IMR-90 (cell line): ENCODE data around the gene NXPE1. TPM values are rescaled to one million over a fixed set of nuclear protein-coding genes. Genes with fewer than 3 reads are reported as not detected.
"Not testable (repeated sequence)": the region's sequence is repeated elsewhere in the genome, so short reads cannot be mapped to it uniquely, and the experiment has no call there.

ENCODE experiments used
- ATAC-seq: fragments of 200-7000 bp; cut with Tn5 transposase; 2 replicates; pipeline ENCODE4 v1.9.1; 2020; ENCODE audit warnings: low read depth, mild to moderate bottlenecking, moderate library complexity
- BruUV-seq: library from RNA; stranded (reverse); fragments of 400-500 nt; replicated peaks from 2 replicates; lab custom pipeline; 2021; lab: Mats Ljungman, UMichigan
- CTCF ChIA-PET: fragments of 300-600 bp; formaldehyde crosslinking; extraction: SDS; loops from one replicate; lab custom pipeline; 2021; ENCODE audit warnings: antibody characterized with exemption; lab: Yijun Ruan, JAX
- POLR2A ChIA-PET: fragments of 300-600 bp; sonication (Branson Sonifier 250); formaldehyde crosslinking; loops from one replicate; lab custom pipeline; 2022; ENCODE audit warnings: antibody characterized with exemption; ENCODE audit not compliant: unreplicated experiment; lab: Charles Lee
- DNase-seq: peaks from one replicate; pipeline ENCODE4 v3.0.0; 2013
- H2AFZ ChIP-seq: replicated peaks from 2 replicates; pipeline ENCODE3; 2013; ENCODE audit warnings: low read length, mild to moderate bottlenecking; ENCODE audit not compliant: poor library complexity
- H2AK5ac ChIP-seq: 2 replicates; pipeline ENCODE4 v1.6.1; 2013; ENCODE audit warnings: low read depth, low read length, inconsistent platforms
- H2AK9ac ChIP-seq: replicated peaks from 2 replicates; pipeline ENCODE3; 2013; ENCODE audit warnings: mild to moderate bottlenecking, low read depth, low read length, moderate library complexity; ENCODE audit not compliant: poor library complexity
- H2BK120ac ChIP-seq: 2 replicates; pipeline ENCODE4 v1.6.1; 2013; ENCODE audit warnings: low read depth, low read length, inconsistent platforms
- H2BK15ac ChIP-seq: 3 replicates; pipeline ENCODE4 v1.6.1; 2013; ENCODE audit warnings: low read depth, low read length, inconsistent platforms
- H2BK20ac ChIP-seq: 2 replicates; pipeline ENCODE4 v1.6.1; 2013; ENCODE audit warnings: low read depth, mild to moderate bottlenecking, inconsistent platforms, low read length, moderate library complexity
- H2BK5ac ChIP-seq: 2 replicates; pipeline ENCODE4 v1.6.1; 2013; ENCODE audit warnings: mild to moderate bottlenecking, low read depth, low read length, inconsistent platforms; ENCODE audit not compliant: poor library complexity, severe bottlenecking
- H3K14ac ChIP-seq: replicated peaks from 2 replicates; pipeline ENCODE4 v1.6.1; 2013; ENCODE audit warnings: low read depth, low read length, inconsistent platforms
- H3K18ac ChIP-seq: 2 replicates; pipeline ENCODE4 v1.6.1; 2013; ENCODE audit warnings: low read depth, low read length, control low read depth
- H3K23ac ChIP-seq: 2 replicates; pipeline ENCODE4 v1.6.1; 2013; ENCODE audit warnings: low read depth, low read length, inconsistent platforms
- H3K27ac ChIP-seq: 2 replicates; pipeline ENCODE4 v1.5.1; 2013; ENCODE audit warnings: mild to moderate bottlenecking, control low read depth, low read length; ENCODE audit not compliant: insufficient read depth
- H3K27me3 ChIP-seq: 2 replicates; pipeline ENCODE4 v1.6.1; 2013; ENCODE audit warnings: low read length; ENCODE audit not compliant: control insufficient read depth, insufficient read depth
- H3K36me3 ChIP-seq: 2 replicates; pipeline ENCODE4 v1.6.1; 2013; ENCODE audit warnings: low read length, mixed read lengths; ENCODE audit not compliant: control insufficient read depth, insufficient read depth
- H3K4ac ChIP-seq: 2 replicates; pipeline ENCODE4 v1.6.1; 2013; ENCODE audit warnings: low read depth, low read length, inconsistent platforms
- H3K4me1 ChIP-seq: 2 replicates; pipeline ENCODE4 v1.6.1; 2013; ENCODE audit warnings: low read length, mixed read lengths; ENCODE audit not compliant: control insufficient read depth, insufficient read depth
- H3K4me2 ChIP-seq: 2 replicates; pipeline ENCODE4 v1.6.1; 2013; ENCODE audit warnings: low read depth, mild to moderate bottlenecking, control low read depth, low read length, moderate library complexity
- H3K4me3 ChIP-seq: 2 replicates; pipeline ENCODE4 v1.5.1; 2013; ENCODE audit warnings: low read depth, mild to moderate bottlenecking, control low read depth, low read length, moderate library complexity; ENCODE audit not compliant: insufficient read depth
- H3K56ac ChIP-seq: 2 replicates; pipeline ENCODE4 v1.6.1; 2013; ENCODE audit warnings: low read length, inconsistent platforms; ENCODE audit not compliant: insufficient read depth; ENCODE audit errors: extremely low read depth
- H3K79me1 ChIP-seq, 2 experiments: 2 replicates each; pipeline ENCODE4 v1.6.1; 2013; ENCODE audit warnings: low read length in 2 of 2, inconsistent platforms in 1 of 2, low read depth in 1 of 2
- H3K9ac ChIP-seq: 2 replicates; pipeline ENCODE4 v1.6.1; 2013; ENCODE audit warnings: low read depth, low read length, control low read depth
- H3K9me1 ChIP-seq: 2 replicates; pipeline ENCODE4 v1.6.1; 2013; ENCODE audit warnings: low read length, inconsistent platforms; ENCODE audit not compliant: insufficient read depth
- H3K9me3 ChIP-seq: 2 replicates; pipeline ENCODE4 v1.6.1; 2013; ENCODE audit warnings: low read length; ENCODE audit not compliant: control insufficient read depth, insufficient read depth
- H4K20me1 ChIP-seq: 2 replicates; pipeline ENCODE4 v1.6.1; 2013; ENCODE audit warnings: low read length, inconsistent platforms; ENCODE audit not compliant: insufficient read depth
- H4K5ac ChIP-seq: 2 replicates; pipeline ENCODE4 v1.6.1; 2013; ENCODE audit warnings: mild to moderate bottlenecking, low read depth, low read length, control low read depth
- H4K8ac ChIP-seq, 2 experiments: 2 replicates each; pipeline ENCODE4 v1.6.1; 2013; ENCODE audit warnings: low read depth in 2 of 2, low read length in 2 of 2, control low read depth in 1 of 2, inconsistent platforms in 1 of 2
- H4K91ac ChIP-seq: 2 replicates; pipeline ENCODE4 v1.6.1; 2013; ENCODE audit warnings: low read depth, low read length, inconsistent platforms; ENCODE audit not compliant: insufficient read depth
- POLR2A ChIP-seq: IDR thresholded peaks from 2 replicates; pipeline ENCODE4 v1.6.1; 2012; ENCODE audit warnings: mild to moderate bottlenecking, low read depth, low read length
- WGBS, 2 experiments: methylation state at CpG; one replicate each; pipeline versions ENCODE4 v1.1.5 to v1.1.7; 2013; ENCODE audit warnings: missing lambda C conversion rate in 2 of 2; ENCODE audit not compliant: insufficient read length in 1 of 2; ENCODE audit errors: extremely low coverage in 2 of 2; 5-methylcytosine and 5-hydroxymethylcytosine counted together
- dilution Hi-C: fragments of 300-500 bp; cut with HindIII; formaldehyde crosslinking; loops from one replicate; pipeline ENCODE4 v1.14.3; 2018; ENCODE audit warnings: low sequenced_read_pairs; ENCODE audit not compliant: unreplicated experiment
- in situ Hi-C: fragments of 300-500 bp; cut with MboI; formaldehyde crosslinking; loops from 3 replicates; pipeline ENCODE4 v1.14.3; 2019; ENCODE audit warnings: low sequenced_read_pairs, inconsistent platforms, mixed read lengths
- intact Hi-C: fragments of 100-400 bp; cut with micrococcal nuclease; formaldehyde crosslinking; loops from 2 replicates; pipeline ENCODE4 v1.10.0; 2022
- polyA plus RNA-seq, 3 experiments: library from polyadenylated mRNA; depleted of rRNA; stranded (reverse); fragments of >200 nt; gene quantifications; 2 replicates each; pipeline ENCODE4 v1.2.3, GENCODE V29; 2012; ENCODE audit warnings: low replicate concordance in 1 of 3
- total RNA-seq: library from RNA; depleted of rRNA; stranded (reverse); fragments of >200 nt; gene quantifications from 2 replicates; pipeline ENCODE4 v1.2.3, GENCODE V29; 2012

Gene NXPE1
- total and polyA plus RNA-seq, 2 of the 4 experiments (the other 2 are of a cell fraction): not detected

DNA sequence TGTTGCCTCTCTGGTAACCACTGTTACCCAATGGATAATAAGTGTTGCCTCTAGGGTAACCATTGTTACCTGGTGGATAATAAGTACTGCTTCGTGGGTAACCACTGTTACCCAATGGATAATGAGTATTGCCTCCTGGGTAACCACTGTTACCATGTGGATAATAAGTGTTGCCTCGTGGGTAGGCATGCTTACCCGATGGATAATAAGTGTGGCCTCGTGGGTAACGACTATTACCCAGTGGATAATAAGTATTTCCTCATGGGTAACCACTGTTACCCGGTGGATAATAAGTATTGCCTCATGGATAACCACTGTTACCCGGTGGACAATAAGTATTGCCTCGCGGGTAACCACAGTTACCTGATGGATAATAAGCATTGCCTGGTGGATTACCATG, 49.7 kb upstream of the NXPE1 start:
- H3K36me3 ChIP-seq: no peaks in the 10 kb centered on the region
- no peak for TF ChIP-seq POLR2A
- H3K9me3 ChIP-seq: no peaks in the 10 kb centered on the region
- no peak overlapping the region for H2BK5ac ChIP-seq
- DNase-seq (no peak), ATAC-seq (no peak)
- no TSS peak for BruUV-seq
- no peak overlapping the region for H3K4me3 ChIP-seq
- no peak overlapping the region for H3K4me2 ChIP-seq
- CTCF ChIA-PET: no interaction called here
- no peak overlapping the region for H3K23ac ChIP-seq
- no peaks in the 10 kb centered on the region for H4K20me1 ChIP-seq
- no peak overlapping the region for H4K8ac ChIP-seq
- H2AFZ ChIP-seq: no peak overlapping the region
- POLR2A ChIA-PET: no interaction called here
- H4K5ac ChIP-seq: no peak overlapping the region
- no peak overlapping the region for H3K14ac ChIP-seq
- H3K18ac ChIP-seq: no peak overlapping the region
- no peak overlapping the region for H3K9ac ChIP-seq
- H3K79me1 ChIP-seq: no peaks in the 10 kb centered on the region
- no peaks in the 10 kb centered on the region for H3K4me1 ChIP-seq
- no peak overlapping the region for H2BK20ac ChIP-seq
- no peak overlapping the region for H2BK120ac ChIP-seq
- no peak overlapping the region for H3K27ac ChIP-seq
- no peaks in the 10 kb centered on the region for H3K9me1 ChIP-seq
- H3K56ac ChIP-seq: no peak overlapping the region
- in situ Hi-C loops: no loop called here
- H2AK9ac ChIP-seq: no peak overlapping the region
- dilution Hi-C loops: no loop called here
- no peak overlapping the region for H4K91ac ChIP-seq
- WGBS, 2 experiments: 49% methylated on average over 5 of the region's 9 CpGs; no CpG with 5 or more reads in 1 of the 2 experiments
- intact Hi-C loops: loop anchor here (5.0 kb wide), 1 partner anchor 327 kb away; no protein-coding TSS in a partner anchor
- no peak overlapping the region for H2AK5ac ChIP-seq
- H2BK15ac ChIP-seq: no peak overlapping the region
- no peak overlapping the region for H3K4ac ChIP-seq
- H3K27me3 ChIP-seq: no peaks in the 10 kb centered on the region

DNA sequence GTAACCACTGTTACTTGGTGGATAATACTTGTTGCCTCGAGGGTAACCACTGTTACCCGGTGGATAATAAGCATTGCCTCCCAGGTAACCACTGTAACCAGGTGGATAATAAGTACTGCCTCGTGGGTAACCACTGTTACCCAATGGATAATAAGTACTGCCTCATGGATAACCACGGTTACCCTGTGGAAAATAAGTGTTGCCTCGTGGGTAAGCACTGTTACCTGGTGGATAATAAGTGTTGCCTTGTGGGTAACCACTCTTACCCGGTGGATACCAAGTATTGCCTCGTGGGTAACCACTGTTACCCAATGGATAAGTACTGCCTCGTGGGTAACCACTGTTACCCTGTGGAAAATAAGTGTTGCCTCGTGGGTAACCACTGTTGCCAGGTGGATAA, 48.9 kb upstream of the NXPE1 start:
- DNase-seq, H2BK120ac ChIP-seq, H3K9ac ChIP-seq, H3K14ac ChIP-seq, ATAC-seq, H3K36me3 ChIP-seq, dilution Hi-C loops, H3K27me3 ChIP-seq, H3K4me3 ChIP-seq, H3K18ac ChIP-seq, in situ Hi-C loops, POLR2A ChIA-PET, CTCF ChIA-PET, H2AFZ ChIP-seq, H4K20me1 ChIP-seq, H3K4me1 ChIP-seq, H3K9me3 ChIP-seq, H3K4me2 ChIP-seq, H2BK5ac ChIP-seq, H4K5ac ChIP-seq, H3K56ac ChIP-seq, BruUV-seq, H2BK15ac ChIP-seq, H3K9me1 ChIP-seq, H2AK9ac ChIP-seq, H3K27ac ChIP-seq, H2AK5ac ChIP-seq, H3K79me1 ChIP-seq, H2BK20ac ChIP-seq, H3K23ac ChIP-seq, H4K91ac ChIP-seq, H4K8ac ChIP-seq, H3K4ac ChIP-seq: not testable (repeated sequence)
- intact Hi-C loops: loop anchor here (5.0 kb wide), 1 partner anchor 326 kb away; no protein-coding TSS in a partner anchor
- 20% methylated on average over 2 of the region's 9 CpGs; no CpG with 5 or more reads in 1 of the 2 experiments for WGBS, 2 experiments
